Uterus (tissue), 2 donors: Measurements from ENCODE around the gene SH3PXD2B.

Experiments used
- POLR2A ChIP-seq, 2 donors: fragments of 450-650 bp; IDR thresholded peaks; one replicate each; pipeline ENCODE4 v1.6.1; 2016; ENCODE audit warnings: antibody characterized with exemption in 2 of 2, mild to moderate bottlenecking in 1 of 2, moderate library complexity in 1 of 2
- TF ChIP-seq, protein P1 (sequence below), 4 experiments: fragments of 200-600 bp in 2 of 4; fragments of 450-650 bp in 2 of 4; sonication (generic) in 2 of 4; IDR thresholded peaks; one replicate each; pipeline ENCODE4 v1.5.1; 2016 to 2019; ENCODE audit warnings: antibody characterized with exemption in 4 of 4, mild to moderate bottlenecking in 2 of 4, moderate library complexity in 1 of 4

DNA sequence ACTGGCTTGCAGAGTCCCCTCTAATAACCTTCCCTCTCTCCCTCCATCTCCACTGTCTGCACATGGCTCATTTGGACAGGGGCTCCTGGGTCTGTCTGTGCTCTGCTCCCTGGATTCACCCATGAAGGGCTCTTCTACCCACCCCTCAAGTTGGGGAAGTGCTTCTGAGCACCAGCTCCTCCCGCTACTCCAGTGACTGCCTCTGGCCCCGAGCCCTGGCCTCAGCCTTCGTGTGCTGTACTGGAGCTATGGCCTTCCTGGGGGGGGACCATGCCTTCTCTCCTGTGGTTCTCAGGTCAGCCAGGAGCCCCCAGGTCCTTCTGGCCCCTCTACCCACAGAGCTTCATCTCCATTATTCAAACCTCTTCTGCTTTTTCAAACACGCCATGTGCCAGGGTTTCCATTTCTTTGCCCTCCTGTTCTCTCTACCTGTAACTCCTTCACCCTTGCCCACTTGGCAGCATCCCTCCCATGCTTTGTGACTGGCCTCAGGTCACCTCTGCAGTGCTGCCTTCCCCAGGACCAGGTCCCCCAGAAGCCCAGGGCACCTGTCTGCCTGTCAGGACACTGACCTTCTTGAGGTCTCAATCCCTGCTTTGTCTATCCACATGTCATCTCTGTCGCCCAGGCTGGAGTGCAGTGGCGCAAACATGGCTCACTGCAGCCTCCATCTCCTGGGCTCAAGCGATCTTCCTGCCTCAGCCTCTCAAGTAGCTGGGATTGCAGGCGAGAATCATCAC, 9.5 kb downstream of the SH3PXD2B start:
- TF ChIP-seq, protein P1, sequence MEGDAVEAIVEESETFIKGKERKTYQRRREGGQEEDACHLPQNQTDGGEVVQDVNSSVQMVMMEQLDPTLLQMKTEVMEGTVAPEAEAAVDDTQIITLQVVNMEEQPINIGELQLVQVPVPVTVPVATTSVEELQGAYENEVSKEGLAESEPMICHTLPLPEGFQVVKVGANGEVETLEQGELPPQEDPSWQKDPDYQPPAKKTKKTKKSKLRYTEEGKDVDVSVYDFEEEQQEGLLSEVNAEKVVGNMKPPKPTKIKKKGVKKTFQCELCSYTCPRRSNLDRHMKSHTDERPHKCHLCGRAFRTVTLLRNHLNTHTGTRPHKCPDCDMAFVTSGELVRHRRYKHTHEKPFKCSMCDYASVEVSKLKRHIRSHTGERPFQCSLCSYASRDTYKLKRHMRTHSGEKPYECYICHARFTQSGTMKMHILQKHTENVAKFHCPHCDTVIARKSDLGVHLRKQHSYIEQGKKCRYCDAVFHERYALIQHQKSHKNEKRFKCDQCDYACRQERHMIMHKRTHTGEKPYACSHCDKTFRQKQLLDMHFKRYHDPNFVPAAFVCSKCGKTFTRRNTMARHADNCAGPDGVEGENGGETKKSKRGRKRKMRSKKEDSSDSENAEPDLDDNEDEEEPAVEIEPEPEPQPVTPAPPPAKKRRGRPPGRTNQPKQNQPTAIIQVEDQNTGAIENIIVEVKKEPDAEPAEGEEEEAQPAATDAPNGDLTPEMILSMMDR (IDR thresholded peaks at IDR 0.05): no peak
- no peak for TF ChIP-seq POLR2A (IDR thresholded peaks at IDR 0.05)
